ENCODE measurements around the gene PALLD.
"Not testable (repeated sequence)": the region's sequence is repeated elsewhere in the genome, so short reads cannot be mapped to it uniquely, and the experiment has no call there.

Gene PALLD

GRCh38 chr4:168708108-168708507, 211.3 kb downstream of the PALLD start:
- no peak for DNase-seq (ENCODE audit: low read depth)

GRCh38 chr4:168710353-168710946, 213.6 kb downstream of the PALLD start:
- DNase-seq (ENCODE audit: low read depth) = no peak

- DNase-seq (ENCODE audit: low read depth) = no peak
These were observed 214.6 kb downstream of the PALLD start for GRCh38 chr4:168711197-168712140.

GRCh38 chr4:168712316-168712890, 215.6 kb downstream of the PALLD start:
- no peak for DNase-seq (ENCODE audit: low read depth)

GRCh38 chr4:168713253-168713652, 216.4 kb downstream of the PALLD start:
- no peak for DNase-seq (ENCODE audit: low read depth)

- no peak for DNase-seq (ENCODE audit: low read depth)
These were observed 219.0 kb downstream of the PALLD start for GRCh38 chr4:168715896-168716295.

- no peak for DNase-seq (ENCODE audit: low read depth)
These were observed 219.7 kb downstream of the PALLD start for GRCh38 chr4:168716406-168717129.

GRCh38 chr4:168717847-168718246, 221.0 kb downstream of the PALLD start:
- DNase-seq (ENCODE audit: low read depth) = no peak

GRCh38 chr4:168719725-168720124, 222.9 kb downstream of the PALLD start:
- DNase-seq (ENCODE audit: low read depth) = no peak

GRCh38 chr4:168720396-168720900, 223.6 kb downstream of the PALLD start:
- no peak for DNase-seq (ENCODE audit: low read depth)

GRCh38 chr4:168722391-168722790, 225.5 kb downstream of the PALLD start:
- no peak for DNase-seq (ENCODE audit: low read depth)

GRCh38 chr4:168723020-168723419, 226.2 kb downstream of the PALLD start:
- DNase-seq (ENCODE audit: low read depth) = no peak

- no peak for DNase-seq (ENCODE audit: low read depth)
These were observed 226.7 kb downstream of the PALLD start for GRCh38 chr4:168723569-168723968.

- DNase-seq (ENCODE audit: low read depth) = no peak
These were observed 227.4 kb downstream of the PALLD start for GRCh38 chr4:168724243-168724642.

GRCh38 chr4:168724686-168725411, 228.0 kb downstream of the PALLD start:
- no peak for DNase-seq (ENCODE audit: low read depth)

- DNase-seq (ENCODE audit: low read depth) = no peak
These were observed 229.1 kb downstream of the PALLD start for GRCh38 chr4:168725930-168726329.

- not testable (repeated sequence) for DNase-seq (ENCODE audit: low read depth)
These were observed 230.3 kb downstream of the PALLD start for GRCh38 chr4:168727181-168727580.

GRCh38 chr4:168731006-168731636, 234.3 kb downstream of the PALLD start:
- no peak for DNase-seq (ENCODE audit: low read depth)

- DNase-seq (ENCODE audit: low read depth) = no peak
These were observed 235.0 kb downstream of the PALLD start for GRCh38 chr4:168731706-168732414.

GRCh38 chr4:168732714-168733113, 235.9 kb downstream of the PALLD start:
- no peak for DNase-seq (ENCODE audit: low read depth)

Measured in T follicular helper cell (primary cell).